Measurements from ENCODE around the gene PRKCZ.

DNA sequence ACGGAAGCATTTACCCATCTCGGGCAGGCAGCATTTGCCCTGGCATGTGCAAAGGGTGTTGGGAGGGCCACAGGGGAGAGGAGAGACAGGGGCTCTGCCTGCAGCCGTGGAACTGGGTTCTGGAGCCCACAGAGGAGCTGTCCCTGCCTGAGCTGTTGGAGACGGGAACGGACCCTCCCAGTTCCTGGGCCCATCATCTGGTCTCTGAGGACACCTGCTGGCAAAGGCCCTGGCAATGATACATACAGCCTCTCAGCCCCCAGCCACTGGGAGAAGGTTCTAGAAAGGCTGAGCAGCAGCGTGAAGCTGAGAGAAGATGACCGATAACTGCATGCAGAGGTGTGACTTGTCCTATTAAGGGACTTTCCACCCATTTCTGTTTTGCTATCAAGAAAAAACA lies 113.0 kb downstream of the PRKCZ start:
- no peak for TF ChIP-seq EZH2 (IDR thresholded peaks at IDR 0.05; ENCODE audit: low read depth, unreplicated experiment)
- TF ChIP-seq, protein P1, sequence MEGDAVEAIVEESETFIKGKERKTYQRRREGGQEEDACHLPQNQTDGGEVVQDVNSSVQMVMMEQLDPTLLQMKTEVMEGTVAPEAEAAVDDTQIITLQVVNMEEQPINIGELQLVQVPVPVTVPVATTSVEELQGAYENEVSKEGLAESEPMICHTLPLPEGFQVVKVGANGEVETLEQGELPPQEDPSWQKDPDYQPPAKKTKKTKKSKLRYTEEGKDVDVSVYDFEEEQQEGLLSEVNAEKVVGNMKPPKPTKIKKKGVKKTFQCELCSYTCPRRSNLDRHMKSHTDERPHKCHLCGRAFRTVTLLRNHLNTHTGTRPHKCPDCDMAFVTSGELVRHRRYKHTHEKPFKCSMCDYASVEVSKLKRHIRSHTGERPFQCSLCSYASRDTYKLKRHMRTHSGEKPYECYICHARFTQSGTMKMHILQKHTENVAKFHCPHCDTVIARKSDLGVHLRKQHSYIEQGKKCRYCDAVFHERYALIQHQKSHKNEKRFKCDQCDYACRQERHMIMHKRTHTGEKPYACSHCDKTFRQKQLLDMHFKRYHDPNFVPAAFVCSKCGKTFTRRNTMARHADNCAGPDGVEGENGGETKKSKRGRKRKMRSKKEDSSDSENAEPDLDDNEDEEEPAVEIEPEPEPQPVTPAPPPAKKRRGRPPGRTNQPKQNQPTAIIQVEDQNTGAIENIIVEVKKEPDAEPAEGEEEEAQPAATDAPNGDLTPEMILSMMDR (conservative IDR thresholded peaks at IDR 0.05; ENCODE audit: low read depth in 2 of 2) = peak in 1 of 2 experiments; percentile 44; a peak in 2 of 4 replicates
- no peak for TF ChIP-seq EZH2phosphoT487 (IDR thresholded peaks at IDR 0.05; ENCODE audit: unreplicated experiment)
- TF ChIP-seq, protein P2, sequence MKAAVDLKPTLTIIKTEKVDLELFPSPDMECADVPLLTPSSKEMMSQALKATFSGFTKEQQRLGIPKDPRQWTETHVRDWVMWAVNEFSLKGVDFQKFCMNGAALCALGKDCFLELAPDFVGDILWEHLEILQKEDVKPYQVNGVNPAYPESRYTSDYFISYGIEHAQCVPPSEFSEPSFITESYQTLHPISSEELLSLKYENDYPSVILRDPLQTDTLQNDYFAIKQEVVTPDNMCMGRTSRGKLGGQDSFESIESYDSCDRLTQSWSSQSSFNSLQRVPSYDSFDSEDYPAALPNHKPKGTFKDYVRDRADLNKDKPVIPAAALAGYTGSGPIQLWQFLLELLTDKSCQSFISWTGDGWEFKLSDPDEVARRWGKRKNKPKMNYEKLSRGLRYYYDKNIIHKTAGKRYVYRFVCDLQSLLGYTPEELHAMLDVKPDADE (IDR thresholded peaks at IDR 0.05) = no peak
- TF ChIP-seq POLR2AphosphoS5 (IDR thresholded peaks at IDR 0.05; ENCODE audit: low read depth) = no peak
- no peak for TF ChIP-seq CREB1 (CRISPR knock-in tag; IDR thresholded peaks at IDR 0.05; ENCODE audit: low read depth)
- TF ChIP-seq, protein P3, sequence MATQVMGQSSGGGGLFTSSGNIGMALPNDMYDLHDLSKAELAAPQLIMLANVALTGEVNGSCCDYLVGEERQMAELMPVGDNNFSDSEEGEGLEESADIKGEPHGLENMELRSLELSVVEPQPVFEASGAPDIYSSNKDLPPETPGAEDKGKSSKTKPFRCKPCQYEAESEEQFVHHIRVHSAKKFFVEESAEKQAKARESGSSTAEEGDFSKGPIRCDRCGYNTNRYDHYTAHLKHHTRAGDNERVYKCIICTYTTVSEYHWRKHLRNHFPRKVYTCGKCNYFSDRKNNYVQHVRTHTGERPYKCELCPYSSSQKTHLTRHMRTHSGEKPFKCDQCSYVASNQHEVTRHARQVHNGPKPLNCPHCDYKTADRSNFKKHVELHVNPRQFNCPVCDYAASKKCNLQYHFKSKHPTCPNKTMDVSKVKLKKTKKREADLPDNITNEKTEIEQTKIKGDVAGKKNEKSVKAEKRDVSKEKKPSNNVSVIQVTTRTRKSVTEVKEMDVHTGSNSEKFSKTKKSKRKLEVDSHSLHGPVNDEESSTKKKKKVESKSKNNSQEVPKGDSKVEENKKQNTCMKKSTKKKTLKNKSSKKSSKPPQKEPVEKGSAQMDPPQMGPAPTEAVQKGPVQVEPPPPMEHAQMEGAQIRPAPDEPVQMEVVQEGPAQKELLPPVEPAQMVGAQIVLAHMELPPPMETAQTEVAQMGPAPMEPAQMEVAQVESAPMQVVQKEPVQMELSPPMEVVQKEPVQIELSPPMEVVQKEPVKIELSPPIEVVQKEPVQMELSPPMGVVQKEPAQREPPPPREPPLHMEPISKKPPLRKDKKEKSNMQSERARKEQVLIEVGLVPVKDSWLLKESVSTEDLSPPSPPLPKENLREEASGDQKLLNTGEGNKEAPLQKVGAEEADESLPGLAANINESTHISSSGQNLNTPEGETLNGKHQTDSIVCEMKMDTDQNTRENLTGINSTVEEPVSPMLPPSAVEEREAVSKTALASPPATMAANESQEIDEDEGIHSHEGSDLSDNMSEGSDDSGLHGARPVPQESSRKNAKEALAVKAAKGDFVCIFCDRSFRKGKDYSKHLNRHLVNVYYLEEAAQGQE (IDR thresholded peaks at IDR 0.05; ENCODE audit: unreplicated experiment) = no peak
- TF ChIP-seq ZNF114 (CRISPR knock-in tag; IDR thresholded peaks at IDR 0.05) = no peak
- no peak for TF ChIP-seq NANOG (IDR thresholded peaks at IDR 0.05; ENCODE audit: borderline replicate concordance)
- TF ChIP-seq STAT1 (IDR thresholded peaks at IDR 0.05; ENCODE audit: unreplicated experiment) = no peak
- TF ChIP-seq, protein P4, sequence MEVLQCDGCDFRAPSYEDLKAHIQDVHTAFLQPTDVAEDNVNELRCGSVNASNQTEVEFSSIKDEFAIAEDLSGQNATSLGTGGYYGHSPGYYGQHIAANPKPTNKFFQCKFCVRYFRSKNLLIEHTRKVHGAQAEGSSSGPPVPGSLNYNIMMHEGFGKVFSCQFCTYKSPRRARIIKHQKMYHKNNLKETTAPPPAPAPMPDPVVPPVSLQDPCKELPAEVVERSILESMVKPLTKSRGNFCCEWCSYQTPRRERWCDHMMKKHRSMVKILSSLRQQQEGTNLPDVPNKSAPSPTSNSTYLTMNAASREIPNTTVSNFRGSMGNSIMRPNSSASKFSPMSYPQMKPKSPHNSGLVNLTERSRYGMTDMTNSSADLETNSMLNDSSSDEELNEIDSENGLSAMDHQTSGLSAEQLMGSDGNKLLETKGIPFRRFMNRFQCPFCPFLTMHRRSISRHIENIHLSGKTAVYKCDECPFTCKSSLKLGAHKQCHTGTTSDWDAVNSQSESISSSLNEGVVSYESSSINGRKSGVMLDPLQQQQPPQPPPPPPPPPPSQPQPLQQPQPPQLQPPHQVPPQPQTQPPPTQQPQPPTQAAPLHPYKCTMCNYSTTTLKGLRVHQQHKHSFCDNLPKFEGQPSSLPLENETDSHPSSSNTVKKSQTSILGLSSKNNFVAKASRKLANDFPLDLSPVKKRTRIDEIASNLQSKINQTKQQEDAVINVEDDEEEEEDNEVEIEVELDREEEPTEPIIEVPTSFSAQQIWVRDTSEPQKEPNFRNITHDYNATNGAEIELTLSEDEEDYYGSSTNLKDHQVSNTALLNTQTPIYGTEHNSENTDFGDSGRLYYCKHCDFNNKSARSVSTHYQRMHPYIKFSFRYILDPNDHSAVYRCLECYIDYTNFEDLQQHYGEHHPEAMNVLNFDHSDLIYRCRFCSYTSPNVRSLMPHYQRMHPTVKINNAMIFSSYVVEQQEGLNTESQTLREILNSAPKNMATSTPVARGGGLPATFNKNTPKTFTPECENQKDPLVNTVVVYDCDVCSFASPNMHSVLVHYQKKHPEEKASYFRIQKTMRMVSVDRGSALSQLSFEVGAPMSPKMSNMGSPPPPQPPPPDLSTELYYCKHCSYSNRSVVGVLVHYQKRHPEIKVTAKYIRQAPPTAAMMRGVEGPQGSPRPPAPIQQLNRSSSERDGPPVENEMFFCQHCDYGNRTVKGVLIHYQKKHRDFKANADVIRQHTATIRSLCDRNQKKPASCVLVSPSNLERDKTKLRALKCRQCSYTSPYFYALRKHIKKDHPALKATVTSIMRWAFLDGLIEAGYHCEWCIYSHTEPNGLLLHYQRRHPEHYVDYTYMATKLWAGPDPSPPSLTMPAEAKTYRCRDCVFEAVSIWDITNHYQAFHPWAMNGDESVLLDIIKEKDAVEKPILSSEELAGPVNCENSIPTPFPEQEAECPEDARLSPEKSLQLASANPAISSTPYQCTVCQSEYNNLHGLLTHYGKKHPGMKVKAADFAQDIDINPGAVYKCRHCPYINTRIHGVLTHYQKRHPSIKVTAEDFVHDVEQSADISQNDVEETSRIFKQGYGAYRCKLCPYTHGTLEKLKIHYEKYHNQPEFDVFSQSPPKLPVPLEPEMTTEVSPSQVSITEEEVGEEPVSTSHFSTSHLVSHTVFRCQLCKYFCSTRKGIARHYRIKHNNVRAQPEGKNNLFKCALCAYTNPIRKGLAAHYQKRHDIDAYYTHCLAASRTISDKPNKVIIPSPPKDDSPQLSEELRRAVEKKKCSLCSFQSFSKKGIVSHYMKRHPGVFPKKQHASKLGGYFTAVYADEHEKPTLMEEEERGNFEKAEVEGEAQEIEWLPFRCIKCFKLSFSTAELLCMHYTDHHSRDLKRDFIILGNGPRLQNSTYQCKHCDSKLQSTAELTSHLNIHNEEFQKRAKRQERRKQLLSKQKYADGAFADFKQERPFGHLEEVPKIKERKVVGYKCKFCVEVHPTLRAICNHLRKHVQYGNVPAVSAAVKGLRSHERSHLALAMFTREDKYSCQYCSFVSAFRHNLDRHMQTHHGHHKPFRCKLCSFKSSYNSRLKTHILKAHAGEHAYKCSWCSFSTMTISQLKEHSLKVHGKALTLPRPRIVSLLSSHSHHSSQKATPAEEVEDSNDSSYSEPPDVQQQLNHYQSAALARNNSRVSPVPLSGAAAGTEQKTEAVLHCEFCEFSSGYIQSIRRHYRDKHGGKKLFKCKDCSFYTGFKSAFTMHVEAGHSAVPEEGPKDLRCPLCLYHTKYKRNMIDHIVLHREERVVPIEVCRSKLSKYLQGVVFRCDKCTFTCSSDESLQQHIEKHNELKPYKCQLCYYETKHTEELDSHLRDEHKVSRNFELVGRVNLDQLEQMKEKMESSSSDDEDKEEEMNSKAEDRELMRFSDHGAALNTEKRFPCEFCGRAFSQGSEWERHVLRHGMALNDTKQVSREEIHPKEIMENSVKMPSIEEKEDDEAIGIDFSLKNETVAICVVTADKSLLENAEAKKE (CRISPR knock-in tag; IDR thresholded peaks at IDR 0.05) = no peak
